Measurements from ENCODE around the gene KDM5C.

The KDM5C gene

GRCh38 chrX:53223955-53224859 is 800 bp downstream of the KDM5C start:
- TF ChIP-seq CEBPB (IDR thresholded peaks at IDR 0.05) (no peak), NFIC (IDR thresholded peaks at IDR 0.05) (no peak), EP300 (IDR thresholded peaks at IDR 0.05; ENCODE audit: borderline replicate concordance) (no peak), TEAD4 (IDR thresholded peaks at IDR 0.05) (no peak), RAD21 (IDR thresholded peaks at IDR 0.05; ENCODE audit: low read depth) (no peak), EGR1 (IDR thresholded peaks at IDR 0.05) (no peak)
- TF ChIP-seq, protein P1, sequence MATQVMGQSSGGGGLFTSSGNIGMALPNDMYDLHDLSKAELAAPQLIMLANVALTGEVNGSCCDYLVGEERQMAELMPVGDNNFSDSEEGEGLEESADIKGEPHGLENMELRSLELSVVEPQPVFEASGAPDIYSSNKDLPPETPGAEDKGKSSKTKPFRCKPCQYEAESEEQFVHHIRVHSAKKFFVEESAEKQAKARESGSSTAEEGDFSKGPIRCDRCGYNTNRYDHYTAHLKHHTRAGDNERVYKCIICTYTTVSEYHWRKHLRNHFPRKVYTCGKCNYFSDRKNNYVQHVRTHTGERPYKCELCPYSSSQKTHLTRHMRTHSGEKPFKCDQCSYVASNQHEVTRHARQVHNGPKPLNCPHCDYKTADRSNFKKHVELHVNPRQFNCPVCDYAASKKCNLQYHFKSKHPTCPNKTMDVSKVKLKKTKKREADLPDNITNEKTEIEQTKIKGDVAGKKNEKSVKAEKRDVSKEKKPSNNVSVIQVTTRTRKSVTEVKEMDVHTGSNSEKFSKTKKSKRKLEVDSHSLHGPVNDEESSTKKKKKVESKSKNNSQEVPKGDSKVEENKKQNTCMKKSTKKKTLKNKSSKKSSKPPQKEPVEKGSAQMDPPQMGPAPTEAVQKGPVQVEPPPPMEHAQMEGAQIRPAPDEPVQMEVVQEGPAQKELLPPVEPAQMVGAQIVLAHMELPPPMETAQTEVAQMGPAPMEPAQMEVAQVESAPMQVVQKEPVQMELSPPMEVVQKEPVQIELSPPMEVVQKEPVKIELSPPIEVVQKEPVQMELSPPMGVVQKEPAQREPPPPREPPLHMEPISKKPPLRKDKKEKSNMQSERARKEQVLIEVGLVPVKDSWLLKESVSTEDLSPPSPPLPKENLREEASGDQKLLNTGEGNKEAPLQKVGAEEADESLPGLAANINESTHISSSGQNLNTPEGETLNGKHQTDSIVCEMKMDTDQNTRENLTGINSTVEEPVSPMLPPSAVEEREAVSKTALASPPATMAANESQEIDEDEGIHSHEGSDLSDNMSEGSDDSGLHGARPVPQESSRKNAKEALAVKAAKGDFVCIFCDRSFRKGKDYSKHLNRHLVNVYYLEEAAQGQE (IDR thresholded peaks at IDR 0.05; ENCODE audit: low read depth), result no peak

DNA sequence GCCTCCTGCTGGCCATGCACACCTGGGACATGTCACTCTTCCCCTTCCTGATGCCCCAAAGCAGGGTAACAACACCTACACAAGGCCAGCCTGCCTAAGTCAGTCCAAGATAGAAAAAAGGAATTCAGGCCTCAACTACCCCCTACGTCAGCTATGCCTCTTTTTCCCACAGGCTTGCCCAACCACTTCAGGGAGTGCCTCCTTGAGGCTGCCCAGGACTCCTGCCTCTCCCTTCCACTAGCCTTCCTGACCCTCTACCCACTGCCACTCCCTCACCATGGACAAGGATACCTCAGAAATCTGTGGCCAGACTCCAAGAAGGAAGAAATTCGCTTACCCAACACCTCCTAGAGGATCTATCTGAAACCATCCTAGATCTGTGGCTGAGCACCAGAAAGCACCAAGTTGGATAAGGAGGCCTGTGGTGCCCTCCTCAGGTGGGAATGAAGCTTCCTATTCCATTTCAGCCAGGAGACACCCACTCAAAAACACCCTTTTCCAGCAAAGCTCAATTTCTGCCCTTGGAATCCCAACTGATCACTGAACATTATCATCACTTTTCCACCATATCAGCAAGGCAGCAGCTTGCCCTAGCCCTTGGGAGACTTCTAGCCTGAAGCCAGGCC is 1.8 kb downstream of the KDM5C start:
- TF ChIP-seq EGR1 (IDR thresholded peaks at IDR 0.05), result no peak
- no peak for TF ChIP-seq TAF1 (IDR thresholded peaks at IDR 0.05; ENCODE audit: low read depth)
- TF ChIP-seq YY1 (IDR thresholded peaks at IDR 0.05; ENCODE audit: low read depth), result no peak
- TF ChIP-seq FOXM1 (IDR thresholded peaks at IDR 0.05; ENCODE audit: borderline replicate concordance, low read depth), result no peak
- no peak for TF ChIP-seq USF1 (IDR thresholded peaks at IDR 0.05)
- TF ChIP-seq NFIC (IDR thresholded peaks at IDR 0.05), result no peak
- no peak for TF ChIP-seq CEBPB (IDR thresholded peaks at IDR 0.05)
- no peak for TF ChIP-seq CREB1 (IDR thresholded peaks at IDR 0.05; ENCODE audit: low read depth)
- TF ChIP-seq, protein P2, sequence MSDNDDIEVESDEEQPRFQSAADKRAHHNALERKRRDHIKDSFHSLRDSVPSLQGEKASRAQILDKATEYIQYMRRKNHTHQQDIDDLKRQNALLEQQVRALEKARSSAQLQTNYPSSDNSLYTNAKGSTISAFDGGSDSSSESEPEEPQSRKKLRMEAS (IDR thresholded peaks at IDR 0.05), result no peak
- TF ChIP-seq TEAD4 (IDR thresholded peaks at IDR 0.05), result no peak
- TF ChIP-seq TCF12 (IDR thresholded peaks at IDR 0.05; ENCODE audit: low read depth), result no peak
- no peak for TF ChIP-seq ZBTB7A (IDR thresholded peaks at IDR 0.05; ENCODE audit: low read depth)
- TF ChIP-seq RAD21 (IDR thresholded peaks at IDR 0.05; ENCODE audit: low read depth), result no peak
- TF ChIP-seq, protein P1 (IDR thresholded peaks at IDR 0.05; ENCODE audit: low read depth), result no peak

GRCh38 chrX:53211391-53211978 is 13.5 kb downstream of the KDM5C start:
- no peak for TF ChIP-seq NFIC (IDR thresholded peaks at IDR 0.05)

DNA sequence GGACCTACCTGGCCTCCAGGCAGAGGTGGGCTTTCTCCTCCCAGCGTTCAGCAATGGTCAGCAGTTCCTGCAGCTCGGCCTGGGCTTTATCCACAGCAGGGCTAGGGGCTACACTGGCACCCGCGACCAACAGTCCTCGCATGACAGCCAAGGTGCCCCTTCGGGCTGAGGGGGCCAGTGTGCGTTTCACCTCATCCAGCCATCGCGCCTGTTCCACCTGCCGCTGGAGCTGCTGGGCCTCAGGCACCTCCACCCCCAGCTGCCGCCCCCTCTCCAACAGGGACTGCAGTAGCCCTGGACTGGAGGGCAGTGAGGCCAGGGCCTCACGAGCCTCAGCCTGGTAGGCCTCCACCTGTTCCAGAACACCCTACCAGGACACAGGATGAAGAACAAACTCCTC is 28.3 kb downstream of the KDM5C start:
- no peak for TF ChIP-seq CEBPB (IDR thresholded peaks at IDR 0.05)
- TF ChIP-seq CREB1 (IDR thresholded peaks at IDR 0.05; ENCODE audit: low read depth), result no peak
- no peak for TF ChIP-seq TCF12 (IDR thresholded peaks at IDR 0.05; ENCODE audit: low read depth)
- no peak for TF ChIP-seq TEAD4 (IDR thresholded peaks at IDR 0.05)
- no peak for TF ChIP-seq TAF1 (IDR thresholded peaks at IDR 0.05; ENCODE audit: low read depth)
- TF ChIP-seq NFIC (IDR thresholded peaks at IDR 0.05), result no peak
- no peak for TF ChIP-seq USF1 (IDR thresholded peaks at IDR 0.05)
- TF ChIP-seq FOXM1 (IDR thresholded peaks at IDR 0.05; ENCODE audit: borderline replicate concordance, low read depth), result no peak
- TF ChIP-seq, protein P1 (IDR thresholded peaks at IDR 0.05; ENCODE audit: low read depth), result no peak
- no peak for TF ChIP-seq EGR1 (IDR thresholded peaks at IDR 0.05)
- TF ChIP-seq YY1 (IDR thresholded peaks at IDR 0.05; ENCODE audit: low read depth), result no peak
- no peak for TF ChIP-seq ZBTB7A (IDR thresholded peaks at IDR 0.05; ENCODE audit: low read depth)
- TF ChIP-seq RAD21 (IDR thresholded peaks at IDR 0.05; ENCODE audit: low read depth), result no peak
- TF ChIP-seq, protein P2 (IDR thresholded peaks at IDR 0.05), result no peak
- no peak for TF ChIP-seq EP300 (IDR thresholded peaks at IDR 0.05; ENCODE audit: borderline replicate concordance)
